ENCODE data around the gene SYCE1. TPM values are rescaled to one million over a fixed set of nuclear protein-coding genes. Genes with fewer than 3 reads are reported as not detected.

Gene SYCE1
- total RNA-seq, 4 donors from 2014 or later, result 0.60 to 10.2 TPM; not detected in 2

GRCh38 chr10:133529576-133529946 is 35.8 kb downstream of the SYCE1 start:
- ATAC-seq (ENCODE audit: low FRiP score) (no peak), DNase-seq (ENCODE audit: low spot score) (no peak)
- TF ChIP-seq, protein P1, sequence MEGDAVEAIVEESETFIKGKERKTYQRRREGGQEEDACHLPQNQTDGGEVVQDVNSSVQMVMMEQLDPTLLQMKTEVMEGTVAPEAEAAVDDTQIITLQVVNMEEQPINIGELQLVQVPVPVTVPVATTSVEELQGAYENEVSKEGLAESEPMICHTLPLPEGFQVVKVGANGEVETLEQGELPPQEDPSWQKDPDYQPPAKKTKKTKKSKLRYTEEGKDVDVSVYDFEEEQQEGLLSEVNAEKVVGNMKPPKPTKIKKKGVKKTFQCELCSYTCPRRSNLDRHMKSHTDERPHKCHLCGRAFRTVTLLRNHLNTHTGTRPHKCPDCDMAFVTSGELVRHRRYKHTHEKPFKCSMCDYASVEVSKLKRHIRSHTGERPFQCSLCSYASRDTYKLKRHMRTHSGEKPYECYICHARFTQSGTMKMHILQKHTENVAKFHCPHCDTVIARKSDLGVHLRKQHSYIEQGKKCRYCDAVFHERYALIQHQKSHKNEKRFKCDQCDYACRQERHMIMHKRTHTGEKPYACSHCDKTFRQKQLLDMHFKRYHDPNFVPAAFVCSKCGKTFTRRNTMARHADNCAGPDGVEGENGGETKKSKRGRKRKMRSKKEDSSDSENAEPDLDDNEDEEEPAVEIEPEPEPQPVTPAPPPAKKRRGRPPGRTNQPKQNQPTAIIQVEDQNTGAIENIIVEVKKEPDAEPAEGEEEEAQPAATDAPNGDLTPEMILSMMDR (IDR thresholded peaks at IDR 0.05), result no peak

DNA sequence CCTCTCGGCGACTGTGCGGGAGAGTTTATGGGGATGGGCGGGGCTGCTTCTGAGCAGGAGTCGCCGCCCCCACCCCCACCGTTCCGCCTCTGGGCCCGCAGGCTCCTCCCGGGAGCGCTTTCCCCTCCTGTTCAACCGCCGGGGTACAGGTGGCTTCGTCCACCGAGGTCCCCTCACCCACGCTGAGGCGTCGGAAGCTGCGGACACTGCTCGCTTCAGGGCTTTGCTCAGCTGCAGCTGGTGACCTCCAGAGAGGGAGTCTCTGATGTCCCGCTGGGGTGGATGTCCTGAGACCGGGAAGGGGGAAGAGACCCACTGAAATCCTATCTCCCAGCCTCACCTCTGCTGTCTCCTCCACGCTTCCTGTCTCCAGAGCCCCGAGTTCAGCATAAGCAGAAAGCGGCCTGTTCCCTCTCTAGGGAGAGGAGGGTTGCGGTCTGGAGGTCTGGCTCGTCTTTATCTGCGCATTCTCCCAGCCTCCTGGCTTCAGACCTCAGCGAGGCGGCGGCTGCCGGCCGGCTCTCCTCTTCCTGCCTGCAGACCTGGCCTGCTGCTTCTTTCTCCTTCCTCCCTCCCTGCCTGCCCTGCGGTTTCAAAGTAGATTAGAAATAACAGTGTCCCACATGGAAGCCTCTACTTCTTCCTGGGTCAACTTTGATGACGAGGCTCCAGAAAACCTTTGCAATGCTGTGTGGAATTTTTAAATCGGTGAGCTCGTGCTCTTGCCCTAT is 36.4 kb downstream of the SYCE1 start:
- TF ChIP-seq, protein P1 (IDR thresholded peaks at IDR 0.05), result no peak
- ATAC-seq (ENCODE audit: low FRiP score), result no peak

GRCh38 chr10:133528296-133528844 is 37.0 kb downstream of the SYCE1 start:
- no peak for ATAC-seq (ENCODE audit: low FRiP score)
- TF ChIP-seq, protein P1 (IDR thresholded peaks at IDR 0.05), result no peak
- no peak for DNase-seq (ENCODE audit: low spot score)

More for the DNA sequence above, 36.4 kb downstream of the SYCE1 start:
- DNase-seq (ENCODE audit: low spot score), result no peak

GRCh38 chr10:133527771-133528271 is 37.6 kb downstream of the SYCE1 start:
- ATAC-seq (ENCODE audit: low FRiP score) (no peak), DNase-seq (ENCODE audit: low spot score) (no peak)
- TF ChIP-seq, protein P1 (IDR thresholded peaks at IDR 0.05), result no peak

- TF ChIP-seq, protein P1 (IDR thresholded peaks at IDR 0.05), result no peak
- no peak for ATAC-seq (ENCODE audit: low FRiP score)
- no peak for DNase-seq (ENCODE audit: low spot score)
These were observed 38.3 kb downstream of the SYCE1 start, which contains the start of gene CYP2E1 for GRCh38 chr10:133526957-133527588. Gene CYP2E1, plus strand, starts transcription at chr10:133527363. Its CDS starts 33 bp downstream, at chr10:133527396.

GRCh38 chr10:133525444-133525843 is 39.9 kb downstream of the SYCE1 start:
- ATAC-seq (ENCODE audit: low FRiP score) (no peak), DNase-seq (ENCODE audit: low spot score) (no peak)
- TF ChIP-seq, protein P1 (IDR thresholded peaks at IDR 0.05), result no peak

Data from omental fat pad (tissue), 4 donors.